ENCODE results near the gene OVOL2. TPM values are rescaled to one million over a fixed set of nuclear protein-coding genes. Genes with fewer than 3 reads are reported as not detected.
"Not testable (repeated sequence)": the region's sequence is repeated elsewhere in the genome, so short reads cannot be mapped to it uniquely, and the experiment has no call there.

Gene OVOL2
- total RNA-seq, 2 donors from 2014 or later = not detected

DNA sequence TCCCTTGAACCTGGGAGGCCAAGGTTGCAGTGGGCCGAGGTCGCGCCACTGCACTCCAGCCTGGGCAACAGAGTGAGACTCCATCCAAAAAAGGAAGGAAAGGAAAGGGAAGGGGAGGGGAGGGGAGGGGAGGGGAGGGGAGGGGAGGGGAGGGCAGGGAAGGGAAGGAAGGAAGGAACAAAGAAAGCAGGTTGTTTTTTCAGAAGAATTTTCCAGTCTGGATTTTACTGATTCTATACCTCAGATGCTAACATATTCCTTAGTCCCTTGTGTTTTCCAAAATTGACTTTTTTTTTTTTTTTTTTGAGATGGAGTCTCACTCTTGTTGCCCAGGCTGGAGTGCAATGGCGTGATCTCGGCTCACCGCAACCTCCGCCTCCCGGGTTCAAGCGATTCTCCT lies 23.1 kb upstream of the OVOL2 start:
- H3K27me3 Mint-ChIP-seq = peaks cover 28% of the 10 kb centered on the region
- not testable (repeated sequence) for H3K4me1 Mint-ChIP-seq; H3K9me3 ChIP-seq (ENCODE audit: control insufficient read depth, low read length, poor library complexity, severe bottlenecking); H3K4me3 Mint-ChIP-seq; H3K36me3 Mint-ChIP-seq (ENCODE audit: low read depth); DNase-seq; H3K27ac Mint-ChIP-seq; ATAC-seq

DNA sequence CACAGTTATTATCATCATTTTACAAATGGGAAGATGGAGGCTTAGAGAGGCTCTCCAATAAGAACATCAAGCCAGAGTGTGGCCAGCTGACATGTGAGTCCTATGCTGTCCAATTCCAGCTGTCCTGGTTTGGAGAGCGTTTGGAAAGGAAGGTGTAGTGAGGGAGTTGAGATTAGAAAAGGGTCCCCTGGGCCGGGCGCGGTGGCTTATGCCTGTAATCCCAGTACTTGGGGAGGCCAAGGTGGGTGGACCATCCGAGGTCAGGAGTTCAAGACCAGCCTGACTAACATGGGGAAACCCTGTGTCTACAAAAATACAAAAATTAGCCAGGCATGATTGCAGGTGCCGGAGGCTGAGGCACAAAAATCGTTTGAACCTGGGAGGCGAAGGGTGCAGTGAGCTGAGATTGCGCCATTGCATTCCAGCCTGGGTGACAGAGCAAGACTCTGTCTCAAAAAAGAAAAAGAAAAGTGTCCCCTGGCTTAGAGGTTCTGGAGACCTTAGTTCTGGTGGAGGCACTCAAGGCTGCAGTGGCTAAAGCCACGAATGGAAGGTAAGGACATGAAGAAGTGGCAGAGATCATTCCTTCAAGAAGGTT lies 22.1 kb upstream of the OVOL2 start:
- Mint-ChIP-seq H3K27me3 (peaks cover 31% of the 10 kb centered on the region), H3K4me3 (no peak overlapping the region), H3K36me3 (ENCODE audit: low read depth) (peaks cover 2% of the 10 kb centered on the region), H3K27ac (no peak overlapping the region), H3K4me1 (no peaks in the 10 kb centered on the region)
- DNase-seq = no peak
- ATAC-seq = no peak
- no peaks in the 10 kb centered on the region for H3K9me3 ChIP-seq (ENCODE audit: control insufficient read depth, low read length, poor library complexity, severe bottlenecking)

DNA sequence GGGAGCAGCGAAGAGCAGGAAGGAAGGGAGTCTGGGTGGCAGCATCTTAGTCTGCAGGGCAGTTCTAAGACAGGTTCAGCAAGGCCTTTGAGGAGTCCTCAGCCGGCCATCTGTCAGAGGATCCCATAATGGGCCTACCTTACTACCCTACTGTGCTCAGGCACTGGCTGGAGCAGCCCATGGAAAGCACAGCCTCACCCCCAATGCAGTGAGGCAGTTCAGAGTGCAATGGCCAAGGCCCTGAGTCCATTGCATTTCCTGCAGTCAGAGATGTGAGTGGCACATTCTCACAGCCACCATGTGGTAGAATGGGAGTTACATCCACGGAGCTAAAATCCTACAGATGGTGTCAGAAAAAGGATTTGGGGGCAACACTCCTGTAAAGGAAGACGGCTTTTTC lies 19.4 kb upstream of the OVOL2 start:
- no peaks in the 10 kb centered on the region for H3K4me1 Mint-ChIP-seq
- no peak overlapping the region for H3K27ac Mint-ChIP-seq
- DNase-seq (no peak), ATAC-seq (no peak)
- H3K4me3 Mint-ChIP-seq = no peak overlapping the region
- no peaks in the 10 kb centered on the region for H3K9me3 ChIP-seq (ENCODE audit: control insufficient read depth, low read length, poor library complexity, severe bottlenecking)
- H3K27me3 Mint-ChIP-seq = peaks cover 39% of the 10 kb centered on the region
- H3K36me3 Mint-ChIP-seq (ENCODE audit: low read depth) = peaks cover 2% of the 10 kb centered on the region

DNA sequence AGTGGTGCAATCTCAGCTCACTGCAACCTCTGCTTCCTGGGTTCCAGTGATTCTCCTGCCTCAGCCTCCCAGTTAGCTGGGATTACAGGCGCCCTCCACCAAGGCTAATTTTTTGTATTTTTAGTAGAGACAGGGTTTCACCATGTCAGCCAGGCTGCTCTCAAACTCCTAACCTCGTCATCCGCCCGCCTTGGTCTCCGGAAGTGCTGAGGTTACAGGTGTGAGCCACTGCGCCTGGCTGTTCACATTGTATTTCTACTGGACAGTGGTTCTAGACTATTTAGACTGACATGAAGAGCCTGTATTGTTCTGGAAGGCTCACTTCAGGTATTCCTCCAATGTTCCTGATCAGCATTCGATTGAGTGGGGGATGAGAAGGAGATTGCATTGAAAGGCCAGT lies 14.8 kb upstream of the OVOL2 start:
- peaks cover 2% of the 10 kb centered on the region for H3K36me3 Mint-ChIP-seq (ENCODE audit: low read depth)
- no peak for ATAC-seq
- H3K4me1 Mint-ChIP-seq = no peaks in the 10 kb centered on the region
- H3K27me3 Mint-ChIP-seq = peaks cover 30% of the 10 kb centered on the region
- no peaks in the 10 kb centered on the region for H3K9me3 ChIP-seq (ENCODE audit: control insufficient read depth, low read length, poor library complexity, severe bottlenecking)
- H3K27ac Mint-ChIP-seq = no peak overlapping the region
- DNase-seq = no peak
- H3K4me3 Mint-ChIP-seq = no peak overlapping the region

DNA sequence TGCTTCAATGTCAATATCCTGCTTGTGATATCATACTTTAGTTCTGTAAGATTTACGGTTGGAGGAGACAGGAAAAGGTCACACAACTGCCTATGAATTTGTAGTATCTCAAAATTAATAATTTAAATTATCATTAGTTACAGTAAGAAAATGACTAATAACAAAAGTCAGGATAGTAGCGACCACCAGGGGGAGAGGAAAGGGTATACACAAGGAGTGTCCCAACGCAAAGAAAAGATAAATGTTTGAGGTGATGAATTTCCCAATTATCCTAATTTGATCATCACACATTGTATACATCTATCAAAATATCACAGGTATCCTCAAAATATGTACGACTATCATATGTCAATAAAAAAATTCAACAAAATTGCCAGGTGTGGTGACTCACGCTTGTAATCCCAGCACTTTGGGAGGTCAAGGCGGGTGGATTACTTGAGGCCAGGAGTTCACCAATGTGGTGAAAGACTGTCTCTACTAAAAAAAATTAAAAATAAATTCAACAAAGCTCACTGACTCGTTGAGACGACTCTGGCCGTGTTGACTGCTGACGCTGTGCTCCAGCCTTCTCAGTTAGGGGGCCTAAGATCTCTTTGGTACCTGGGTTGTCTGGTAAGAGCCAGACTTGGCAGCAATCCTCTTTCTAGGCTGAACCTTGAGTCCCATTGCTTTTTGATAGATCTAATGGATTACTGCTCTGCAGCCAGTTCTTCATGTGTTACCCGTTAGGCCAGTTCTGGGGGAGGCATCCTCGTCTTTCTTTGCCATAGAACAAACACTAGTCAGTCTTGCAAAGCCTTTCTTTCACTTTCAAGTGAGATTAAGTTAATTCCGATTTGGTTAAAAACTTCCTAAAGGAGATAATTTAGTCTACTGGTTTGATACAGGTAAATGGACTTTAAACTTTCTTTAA lies 9.0 kb upstream of the OVOL2 start:
- Mint-ChIP-seq H3K4me1 (no peaks in the 10 kb centered on the region), H3K27ac (no peak overlapping the region), H3K27me3 (peaks cover 36% of the 10 kb centered on the region), H3K36me3 (ENCODE audit: low read depth) (no peaks in the 10 kb centered on the region), H3K4me3 (no peak overlapping the region)
- DNase-seq = no peak
- ATAC-seq = no peak
- H3K9me3 ChIP-seq (ENCODE audit: control insufficient read depth, low read length, poor library complexity, severe bottlenecking) = no peaks in the 10 kb centered on the region

DNA sequence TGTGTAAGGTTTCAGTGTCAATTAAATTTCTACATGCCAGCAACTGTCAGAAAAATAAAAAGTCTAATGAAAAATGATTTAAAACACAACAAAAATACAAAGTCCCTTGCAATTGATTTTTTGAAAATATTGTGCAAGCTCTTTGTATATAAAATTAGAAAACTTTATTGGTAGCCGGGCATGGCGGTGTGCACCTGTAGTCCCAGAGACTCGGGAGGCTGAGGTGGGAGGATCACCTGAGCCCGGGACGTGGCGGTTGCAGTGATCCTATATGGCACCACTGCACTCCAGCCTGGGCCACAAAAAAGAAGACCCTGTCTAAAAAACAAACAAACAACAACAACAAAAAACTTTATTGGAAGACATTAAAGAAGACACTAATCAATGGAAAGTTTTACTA lies 6.0 kb upstream of the OVOL2 start:
- Mint-ChIP-seq H3K4me3 (no peak overlapping the region), H3K4me1 (no peaks in the 10 kb centered on the region), H3K27me3 (peaks cover 46% of the 10 kb centered on the region), H3K27ac (no peak overlapping the region), H3K36me3 (ENCODE audit: low read depth) (peaks cover 3% of the 10 kb centered on the region)
- DNase-seq = no peak
- no peak for ATAC-seq
- peaks cover 4% of the 10 kb centered on the region for H3K9me3 ChIP-seq (ENCODE audit: control insufficient read depth, low read length, poor library complexity, severe bottlenecking)

DNA sequence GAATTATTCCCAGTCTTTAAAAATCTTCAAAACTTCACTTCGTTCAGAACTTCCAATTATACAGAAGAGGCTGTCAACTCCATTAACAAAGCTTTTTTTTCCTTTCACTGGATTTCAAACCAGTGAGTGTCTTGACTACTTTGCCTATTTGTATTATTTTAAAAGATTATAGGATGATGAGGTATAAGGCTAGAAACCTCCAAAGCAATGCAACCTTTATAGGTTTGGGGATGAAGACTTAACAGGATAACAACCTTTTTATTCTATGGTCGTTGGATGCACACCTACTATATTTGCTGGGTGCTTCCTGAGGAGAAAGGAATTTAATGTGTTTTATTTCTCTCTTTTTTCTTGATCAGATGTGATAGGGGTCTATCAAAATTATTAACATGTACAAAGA lies 1.9 kb upstream of the OVOL2 start:
- Mint-ChIP-seq H3K4me3 (no peak overlapping the region), H3K4me1 (peaks cover 4% of the 10 kb centered on the region), H3K27ac (no peak overlapping the region), H3K27me3 (peaks cover 66% of the 10 kb centered on the region), H3K36me3 (ENCODE audit: low read depth) (peaks cover 5% of the 10 kb centered on the region)
- ATAC-seq = no peak
- H3K9me3 ChIP-seq (ENCODE audit: control insufficient read depth, low read length, poor library complexity, severe bottlenecking) = peaks cover 4% of the 10 kb centered on the region
- DNase-seq = no peak

DNA sequence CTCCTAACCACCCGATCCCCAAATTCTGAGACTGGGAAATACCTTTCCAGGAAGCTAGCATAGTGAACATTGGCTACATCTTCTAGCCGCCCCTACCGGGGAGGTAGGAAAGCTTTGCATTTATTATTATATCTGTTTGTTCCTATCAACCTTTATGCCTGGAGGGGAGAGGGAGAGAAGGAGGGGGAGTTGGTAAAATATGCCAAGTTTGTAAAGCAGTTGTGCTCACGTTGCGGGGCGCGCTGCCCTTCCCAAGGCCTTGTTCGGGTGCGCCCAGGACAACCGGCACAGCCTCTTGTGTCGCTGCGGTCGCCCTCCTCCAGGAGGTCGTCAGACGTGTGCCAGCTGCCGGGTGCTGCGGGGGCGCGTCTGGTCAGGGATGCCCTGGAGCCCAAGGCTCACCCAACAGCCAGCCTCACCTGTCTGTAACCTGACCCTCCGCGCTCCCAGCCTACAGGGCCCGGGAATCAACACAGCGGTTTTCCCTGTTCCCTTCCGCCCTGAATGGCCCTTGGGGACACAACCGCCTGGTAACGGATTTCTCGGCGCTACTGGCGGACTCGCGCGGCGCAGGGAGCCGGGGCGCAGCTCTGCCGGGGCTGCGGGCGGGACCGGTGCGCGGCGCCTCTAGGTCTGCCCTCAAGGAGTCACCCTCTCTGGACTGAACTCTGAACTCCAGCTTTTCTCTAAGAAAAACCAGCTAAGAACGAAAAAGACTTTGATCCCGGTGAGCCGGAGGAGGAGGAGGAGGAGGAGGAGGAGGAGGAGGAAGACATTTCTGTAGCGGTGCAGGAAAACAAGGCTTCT lies 1.1 kb upstream of the OVOL2 start:
- ATAC-seq (no peak), DNase-seq (no peak)
- no peak overlapping the region for H3K4me3 Mint-ChIP-seq
- H3K9me3 ChIP-seq (ENCODE audit: control insufficient read depth, low read length, poor library complexity, severe bottlenecking) = peaks cover 4% of the 10 kb centered on the region
- peaks cover 4% of the 10 kb centered on the region for H3K4me1 Mint-ChIP-seq
- H3K36me3 Mint-ChIP-seq (ENCODE audit: low read depth) = peaks cover 5% of the 10 kb centered on the region
- no peak overlapping the region for H3K27ac Mint-ChIP-seq
- peaks cover 65% of the 10 kb centered on the region for H3K27me3 Mint-ChIP-seq

DNA sequence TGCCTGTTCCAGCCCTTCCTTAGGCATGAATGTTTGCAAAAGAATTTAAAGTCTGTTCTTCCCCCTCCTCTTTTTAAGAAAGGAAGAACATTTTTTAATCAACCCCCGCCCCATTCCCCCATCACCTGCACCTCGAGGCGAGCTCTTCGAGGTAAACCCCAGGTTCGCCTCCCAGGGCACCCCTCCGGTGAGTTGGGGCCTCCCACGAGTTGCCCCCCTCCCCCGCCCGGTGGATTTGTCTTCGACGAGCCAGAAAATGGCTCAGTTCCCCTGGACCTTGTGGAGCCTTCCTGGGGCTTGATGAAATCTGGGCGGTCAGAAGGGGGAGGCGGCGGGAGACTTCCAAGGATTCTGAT lies 256 bp upstream of the OVOL2 start:
- Mint-ChIP-seq H3K4me1 (peaks cover 4% of the 10 kb centered on the region), H3K27ac (no peak overlapping the region), H3K36me3 (ENCODE audit: low read depth) (peaks cover 5% of the 10 kb centered on the region), H3K27me3 (peaks cover 66% of the 10 kb centered on the region), H3K4me3 (no peak overlapping the region)
- ATAC-seq (no peak), DNase-seq (no peak)
- H3K9me3 ChIP-seq (ENCODE audit: control insufficient read depth, low read length, poor library complexity, severe bottlenecking) = peaks cover 4% of the 10 kb centered on the region

DNA sequence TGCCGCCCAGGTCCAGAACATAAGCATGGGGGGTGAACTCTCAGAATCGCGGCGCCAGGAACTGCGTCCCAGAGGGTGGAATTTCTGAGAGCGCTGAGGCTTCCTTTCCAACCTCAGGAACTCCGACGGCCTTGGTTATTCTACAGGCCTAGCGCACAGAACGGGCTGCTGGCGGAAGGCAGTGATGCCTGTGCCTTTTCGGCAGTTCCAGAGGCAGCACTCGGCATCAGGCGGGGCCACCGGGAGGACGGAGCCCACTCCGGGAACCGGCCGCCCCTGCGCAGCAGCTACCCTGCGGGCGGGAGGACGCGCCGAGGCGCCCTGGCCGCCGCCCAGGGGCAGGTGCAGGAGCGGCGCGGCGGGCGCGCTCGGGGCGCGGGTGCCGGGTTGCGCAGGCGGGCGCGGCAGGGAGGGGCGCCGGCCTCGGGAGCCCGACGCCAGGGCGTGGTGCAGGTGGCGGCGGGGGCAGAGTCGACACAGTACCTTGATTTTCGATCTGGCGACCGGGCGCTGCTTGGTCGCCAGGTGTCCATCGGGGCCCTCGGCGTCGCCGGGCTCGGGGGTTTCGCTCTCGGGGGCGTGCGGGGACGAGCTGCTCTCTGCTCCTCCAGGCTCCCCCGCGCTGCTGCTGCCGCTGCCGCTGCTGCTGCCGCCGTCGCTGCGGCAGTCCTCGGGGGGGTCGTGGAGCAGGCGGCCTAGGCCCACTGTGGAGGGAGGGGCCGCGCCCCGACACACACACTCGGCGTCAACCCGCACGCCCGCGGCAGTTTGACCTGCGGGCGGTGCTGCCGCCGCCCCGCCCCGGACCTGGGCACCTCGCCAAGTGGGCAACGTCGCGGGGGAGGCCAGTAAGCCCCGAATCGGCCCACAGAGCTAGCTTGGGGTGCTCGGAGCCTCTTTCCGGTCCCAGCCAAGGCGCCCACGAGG lies 1.3 kb downstream of the OVOL2 start:
- peaks cover 4% of the 10 kb centered on the region for H3K4me1 Mint-ChIP-seq
- H3K9me3 ChIP-seq (ENCODE audit: control insufficient read depth, low read length, poor library complexity, severe bottlenecking) = peaks cover 4% of the 10 kb centered on the region
- H3K27me3 Mint-ChIP-seq = peaks cover 65% of the 10 kb centered on the region
- peaks cover 5% of the 10 kb centered on the region for H3K36me3 Mint-ChIP-seq (ENCODE audit: low read depth)
- ATAC-seq (peak; percentile 25), DNase-seq (no peak)
- peak overlapping the region; percentile 83 for H3K4me3 Mint-ChIP-seq
- no peak overlapping the region for H3K27ac Mint-ChIP-seq

DNA sequence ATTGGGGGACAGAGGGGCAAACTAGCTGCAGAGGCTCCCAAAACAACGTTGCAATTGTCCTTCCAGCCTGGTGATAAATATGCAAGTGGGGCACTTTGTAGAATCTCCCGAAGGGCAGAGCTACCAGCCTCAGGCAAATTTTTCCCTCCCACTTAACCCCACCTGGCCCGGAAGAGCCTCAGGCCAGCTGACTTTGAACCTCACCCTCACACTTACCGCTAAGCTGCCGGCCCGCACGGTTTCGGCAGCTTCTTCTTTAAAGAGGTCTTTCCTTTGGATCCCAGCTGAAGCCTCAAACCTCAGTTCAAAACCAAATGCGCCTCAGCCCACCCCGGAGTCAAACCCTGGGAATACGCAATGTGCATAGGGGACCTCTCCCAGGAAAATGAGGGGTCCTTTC lies 2.5 kb downstream of the OVOL2 start:
- H3K9me3 ChIP-seq (ENCODE audit: control insufficient read depth, low read length, poor library complexity, severe bottlenecking) = peaks cover 4% of the 10 kb centered on the region
- H3K27ac Mint-ChIP-seq = no peak overlapping the region
- H3K4me1 Mint-ChIP-seq = peaks cover 4% of the 10 kb centered on the region
- H3K4me3 Mint-ChIP-seq = peak overlapping the region; percentile 83
- DNase-seq (no peak), ATAC-seq (no peak)
- peaks cover 75% of the 10 kb centered on the region for H3K27me3 Mint-ChIP-seq
- peaks cover 7% of the 10 kb centered on the region for H3K36me3 Mint-ChIP-seq (ENCODE audit: low read depth)

DNA sequence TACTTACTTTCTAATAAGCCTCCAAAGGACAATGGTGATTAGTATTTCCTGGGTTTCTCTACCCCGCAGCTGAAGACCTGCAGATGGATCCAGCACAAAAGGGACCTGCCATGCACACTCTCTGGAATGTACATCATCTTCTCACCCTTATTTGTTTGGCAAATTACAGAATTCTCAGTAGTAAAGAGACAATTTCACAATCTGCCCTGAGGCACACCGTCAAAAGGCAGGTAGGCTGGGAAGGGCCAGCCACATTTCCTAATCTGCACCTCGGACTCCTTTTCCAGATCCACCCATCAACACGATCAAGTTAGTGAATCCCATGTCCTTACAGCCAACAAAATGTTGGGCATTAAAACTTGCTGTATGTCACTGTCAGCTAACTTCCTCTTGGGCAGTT lies 4.9 kb downstream of the OVOL2 start:
- peaks cover 2% of the 10 kb centered on the region for H3K36me3 Mint-ChIP-seq (ENCODE audit: low read depth)
- H3K27ac Mint-ChIP-seq = no peak overlapping the region
- no peak for ATAC-seq
- no peak overlapping the region for H3K4me3 Mint-ChIP-seq
- DNase-seq = no peak
- no peaks in the 10 kb centered on the region for H3K9me3 ChIP-seq (ENCODE audit: control insufficient read depth, low read length, poor library complexity, severe bottlenecking)
- peaks cover 4% of the 10 kb centered on the region for H3K4me1 Mint-ChIP-seq
- peaks cover 68% of the 10 kb centered on the region for H3K27me3 Mint-ChIP-seq

Data from T-helper 17 cell (primary cell).